Heart left ventricle (tissue), 13 donors: Measurements from ENCODE around the gene SSX2B.
"Not testable (repeated sequence)": the region's sequence is repeated elsewhere in the genome, so short reads cannot be mapped to it uniquely, and the experiment has no call there.

Source experiments
- POLR2A ChIP-seq, 2 donors: fragments of 450-650 bp; IDR thresholded peaks; one replicate each; pipeline ENCODE4 v1.6.1; 2017; ENCODE audit warnings: antibody characterized with exemption in 2 of 2, mild to moderate bottlenecking in 2 of 2, moderate library complexity in 2 of 2
- TF ChIP-seq, protein P1 (sequence below), 12 donors: fragments of 200-600 bp; sonication (generic) in 4 of 12; IDR thresholded peaks; one replicate each; pipeline versions ENCODE4 v1.5.0 to v1.8.0; 2018 to 2022; ENCODE audit warnings: antibody characterized with exemption in 12 of 12, mild to moderate bottlenecking in 5 of 12
- donor health status: ischemic (EF 13 %, LVEDD 7.1; RV severe dilation, severe dysfunction).
- donor health status: DM: no; HTN: yes; CAD: no.
- donor health status: DM: no; HTN: no; CAD: no.
- donor health status: ischemic (EF 25% LVEDD 6.9; RV normal size, moderate dysfunction).
- donor health status: ischemic (EF 25% LVEDD 5.7; RV mildly dilated, moderate dysfunction).
- donor health status: ischemic (EF 35%, LVEDD 5.7; RV mildly dilated, moderate dysfunction).
- donor health status: nonischemic (EF 11% LVEDD 7.7; RV severe dilation, severe dysfunction).
- donor health status: DM: yes; HTN: yes; CAD: no.
- donor health status: PGD.
- donor health status: ischemic (EF 29% LVEDD 5.4; RV normal size, mild dysfunction).
- donor health status: nonischemic (EF 23%, LVEDD 6.1; RV moderate dilation, normal function).

DNA sequence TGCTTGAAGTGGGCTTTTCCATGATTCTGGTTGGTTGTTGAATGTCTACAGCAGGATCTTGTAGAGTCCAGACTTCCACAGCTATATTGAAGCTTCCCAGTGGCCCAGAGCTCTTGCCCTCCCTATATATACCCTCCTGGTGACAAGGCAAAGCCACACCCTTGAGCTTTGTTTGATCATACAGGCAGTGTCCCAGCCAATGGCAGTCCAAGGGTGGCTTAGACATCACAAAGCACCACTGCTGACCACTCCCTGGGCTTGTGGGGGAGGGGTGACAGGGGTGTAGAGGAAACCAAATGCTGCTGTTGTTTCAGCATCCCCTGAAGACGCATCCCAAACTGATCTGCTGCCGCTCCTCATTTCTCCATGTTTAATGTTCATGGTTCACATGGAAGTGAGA is 46.3 kb downstream of the SSX2B start, which contains the start of gene SPANXN5:
- TF ChIP-seq, protein P1, sequence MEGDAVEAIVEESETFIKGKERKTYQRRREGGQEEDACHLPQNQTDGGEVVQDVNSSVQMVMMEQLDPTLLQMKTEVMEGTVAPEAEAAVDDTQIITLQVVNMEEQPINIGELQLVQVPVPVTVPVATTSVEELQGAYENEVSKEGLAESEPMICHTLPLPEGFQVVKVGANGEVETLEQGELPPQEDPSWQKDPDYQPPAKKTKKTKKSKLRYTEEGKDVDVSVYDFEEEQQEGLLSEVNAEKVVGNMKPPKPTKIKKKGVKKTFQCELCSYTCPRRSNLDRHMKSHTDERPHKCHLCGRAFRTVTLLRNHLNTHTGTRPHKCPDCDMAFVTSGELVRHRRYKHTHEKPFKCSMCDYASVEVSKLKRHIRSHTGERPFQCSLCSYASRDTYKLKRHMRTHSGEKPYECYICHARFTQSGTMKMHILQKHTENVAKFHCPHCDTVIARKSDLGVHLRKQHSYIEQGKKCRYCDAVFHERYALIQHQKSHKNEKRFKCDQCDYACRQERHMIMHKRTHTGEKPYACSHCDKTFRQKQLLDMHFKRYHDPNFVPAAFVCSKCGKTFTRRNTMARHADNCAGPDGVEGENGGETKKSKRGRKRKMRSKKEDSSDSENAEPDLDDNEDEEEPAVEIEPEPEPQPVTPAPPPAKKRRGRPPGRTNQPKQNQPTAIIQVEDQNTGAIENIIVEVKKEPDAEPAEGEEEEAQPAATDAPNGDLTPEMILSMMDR (IDR thresholded peaks at IDR 0.05) = not testable (repeated sequence)
- not testable (repeated sequence) for TF ChIP-seq POLR2A (IDR thresholded peaks at IDR 0.05)
